Stimulated activated naive B cell treated with anti-CD40 and anti-IgM and Interleukin-4, amounts not matched to agents 10 μg/mL and 1 μg/mL and 100 μg/mL, for 72 hours (primary cell): Measurements from ENCODE around the gene ZFP90.

ENCODE experiments used
- ATAC-seq, 2 donors: fragments of 150-1000 bp; cut with Tn5 transposase; replicated peaks; 2 replicates each; pipeline ENCODE4 v1.10.0; 2021; ENCODE audit warnings: moderate library complexity in 1 of 2
- DNase-seq: peaks from one replicate; pipeline ENCODE4 v3.0.0; 2021
- H3K27ac Mint-ChIP-seq: one replicate; pipeline ENCODE4 v1.8.0; 2022; ENCODE audit warnings: mild to moderate bottlenecking, mixed read lengths
- H3K27me3 Mint-ChIP-seq, 2 donors: one replicate each; pipeline ENCODE4 v1.8.0; 2022; ENCODE audit warnings: mixed read lengths in 2 of 2
- H3K36me3 Mint-ChIP-seq, 2 donors: one replicate each; pipeline ENCODE4 v1.8.0; 2022; ENCODE audit warnings: mixed read lengths in 2 of 2, mild to moderate bottlenecking in 1 of 2
- H3K4me1 Mint-ChIP-seq, 2 donors: one replicate each; pipeline ENCODE4 v1.8.0; 2022; ENCODE audit warnings: mixed read lengths in 2 of 2, mild to moderate bottlenecking in 1 of 2
- H3K4me3 Mint-ChIP-seq, 2 donors: one replicate each; pipeline ENCODE4 v1.8.0; 2022; ENCODE audit warnings: mild to moderate bottlenecking in 2 of 2, mixed read lengths in 2 of 2, moderate library complexity in 1 of 2
- H3K9me3 Mint-ChIP-seq, 2 donors: one replicate each; pipeline ENCODE4 v1.8.0; 2022; ENCODE audit warnings: mixed read lengths in 2 of 2, mild to moderate bottlenecking in 1 of 2

ZFP90 gene

GRCh38 chr16:68506331-68507053 lies 32.6 kb upstream of the ZFP90 start:
- DNase-seq (no peak), ATAC-seq (no peak)
- Mint-ChIP-seq H3K27ac (no peak overlapping the region), H3K27me3 (peaks cover 22 to 30% of the 10 kb centered on the region in 2 donors), H3K4me1 (peaks cover 0 to 7% of the 10 kb centered on the region in 2 donors), H3K36me3 (no peaks in the 10 kb centered on the region), H3K4me3 (no peak overlapping the region), H3K9me3 (no peaks in the 10 kb centered on the region)

- DNase-seq = no peak
- Mint-ChIP-seq H3K4me3 (no peak overlapping the region), H3K27ac (no peak overlapping the region), H3K27me3 (peaks cover 22 to 30% of the 10 kb centered on the region in 2 donors), H3K4me1 (peaks cover 2 to 7% of the 10 kb centered on the region in 2 donors), H3K36me3 (no peaks in the 10 kb centered on the region), H3K9me3 (no peaks in the 10 kb centered on the region)
- ATAC-seq = no peak
These were observed 31.1 kb upstream of the ZFP90 start for GRCh38 chr16:68508013-68508412.

- H3K4me3 Mint-ChIP-seq = no peak overlapping the region
- ATAC-seq (no peak), DNase-seq (no peak)
- H3K4me1 Mint-ChIP-seq = peaks cover 2 to 7% of the 10 kb centered on the region in 2 donors
- H3K9me3 Mint-ChIP-seq = no peaks in the 10 kb centered on the region
- no peak overlapping the region for H3K27ac Mint-ChIP-seq
- peaks cover 22 to 30% of the 10 kb centered on the region in 2 donors for H3K27me3 Mint-ChIP-seq
- H3K36me3 Mint-ChIP-seq = no peaks in the 10 kb centered on the region
These were observed 30.4 kb upstream of the ZFP90 start for GRCh38 chr16:68508641-68509240.

GRCh38 chr16:68509381-68509780 lies 29.7 kb upstream of the ZFP90 start:
- Mint-ChIP-seq H3K36me3 (no peaks in the 10 kb centered on the region), H3K9me3 (no peaks in the 10 kb centered on the region), H3K27ac (no peak overlapping the region), H3K27me3 (peaks cover 22 to 30% of the 10 kb centered on the region in 2 donors), H3K4me1 (peaks cover 2 to 7% of the 10 kb centered on the region in 2 donors), H3K4me3 (no peak overlapping the region)
- DNase-seq (no peak), ATAC-seq (no peak)

- H3K27me3 Mint-ChIP-seq = peaks cover 22 to 29% of the 10 kb centered on the region in 2 donors
- H3K4me1 Mint-ChIP-seq = peaks cover 2 to 7% of the 10 kb centered on the region in 2 donors
- H3K4me3 Mint-ChIP-seq = no peak overlapping the region
- H3K27ac Mint-ChIP-seq = no peak overlapping the region
- H3K36me3 Mint-ChIP-seq = no peaks in the 10 kb centered on the region
- ATAC-seq (no peak), DNase-seq (no peak)
- no peaks in the 10 kb centered on the region for H3K9me3 Mint-ChIP-seq
These were observed 28.3 kb upstream of the ZFP90 start for GRCh38 chr16:68510775-68511174.

GRCh38 chr16:68512183-68512582 lies 26.9 kb upstream of the ZFP90 start:
- no peak overlapping the region for H3K27ac Mint-ChIP-seq

GRCh38 chr16:68512742-68513141 lies 26.3 kb upstream of the ZFP90 start:
- H3K27ac Mint-ChIP-seq = no peak overlapping the region
- no peak overlapping the region for H3K4me3 Mint-ChIP-seq
- no peaks in the 10 kb centered on the region for H3K9me3 Mint-ChIP-seq
- H3K27me3 Mint-ChIP-seq = peaks cover 16 to 18% of the 10 kb centered on the region in 2 donors
- no peak for DNase-seq
- ATAC-seq = no peak
- peaks cover 7 to 18% of the 10 kb centered on the region in 2 donors for H3K4me1 Mint-ChIP-seq
- no peaks in the 10 kb centered on the region for H3K36me3 Mint-ChIP-seq

More at GRCh38 chr16:68512183-68512582, 26.9 kb upstream of the ZFP90 start:
- DNase-seq (no peak), ATAC-seq (no peak)
- H3K4me3 Mint-ChIP-seq = no peak overlapping the region
- peaks cover 16 to 18% of the 10 kb centered on the region in 2 donors for H3K27me3 Mint-ChIP-seq
- peaks cover 2 to 12% of the 10 kb centered on the region in 2 donors for H3K4me1 Mint-ChIP-seq
- no peaks in the 10 kb centered on the region for H3K36me3 Mint-ChIP-seq
- no peaks in the 10 kb centered on the region for H3K9me3 Mint-ChIP-seq

- ATAC-seq = no peak
- no peaks in the 10 kb centered on the region for H3K9me3 Mint-ChIP-seq
These were observed 24.6 kb upstream of the ZFP90 start for GRCh38 chr16:68514511-68514910.

GRCh38 chr16:68517606-68518166 lies 21.4 kb upstream of the ZFP90 start:
- H3K27me3 Mint-ChIP-seq = no peaks in the 10 kb centered on the region
- DNase-seq = no peak
- H3K36me3 Mint-ChIP-seq = no peaks in the 10 kb centered on the region
- peaks cover 10 to 35% of the 10 kb centered on the region in 2 donors for H3K4me1 Mint-ChIP-seq
- no peaks in the 10 kb centered on the region for H3K9me3 Mint-ChIP-seq
- peak overlapping the region; percentile 20 for H3K27ac Mint-ChIP-seq
- peak overlapping the region; percentile 12 to 29 for H3K4me3 Mint-ChIP-seq
- ATAC-seq = peak; percentile 40 to 53

More at GRCh38 chr16:68514511-68514910, 24.6 kb upstream of the ZFP90 start:
- Mint-ChIP-seq H3K27me3 (peaks cover 5 to 8% of the 10 kb centered on the region in 2 donors), H3K4me1 (peaks cover 11 to 32% of the 10 kb centered on the region in 2 donors), H3K36me3 (no peaks in the 10 kb centered on the region), H3K4me3 (no peak overlapping the region), H3K27ac (no peak overlapping the region)
- DNase-seq = no peak

- peaks cover 10 to 35% of the 10 kb centered on the region in 2 donors for H3K4me1 Mint-ChIP-seq
- H3K27ac Mint-ChIP-seq = no peak overlapping the region
- no peak for DNase-seq
- peaks cover 0 to 2% of the 10 kb centered on the region in 2 donors for H3K9me3 Mint-ChIP-seq
- H3K36me3 Mint-ChIP-seq = no peaks in the 10 kb centered on the region
- H3K27me3 Mint-ChIP-seq = no peaks in the 10 kb centered on the region
- ATAC-seq = no peak
- H3K4me3 Mint-ChIP-seq = no peak overlapping the region
These were observed 19.8 kb upstream of the ZFP90 start for GRCh38 chr16:68519225-68519745.

- Mint-ChIP-seq H3K9me3 (peaks cover 0 to 2% of the 10 kb centered on the region in 2 donors), H3K27me3 (no peaks in the 10 kb centered on the region), H3K27ac (peak overlapping the region; percentile 79), H3K36me3 (no peaks in the 10 kb centered on the region), H3K4me1 (peaks cover 10 to 35% of the 10 kb centered on the region in 2 donors), H3K4me3 (peak overlapping the region; percentile 53 to 73)
- DNase-seq (peak; percentile 81), ATAC-seq (peak; percentile 94 to 96)
These were observed 18.4 kb upstream of the ZFP90 start for GRCh38 chr16:68520649-68521086.

GRCh38 chr16:68524069-68524820 lies 14.8 kb upstream of the ZFP90 start:
- H3K4me1 Mint-ChIP-seq = peaks cover 9 to 24% of the 10 kb centered on the region in 2 donors
- no peak for ATAC-seq
- H3K4me3 Mint-ChIP-seq = no peak overlapping the region
- H3K27me3 Mint-ChIP-seq = peaks cover 0 to 7% of the 10 kb centered on the region in 2 donors
- no peaks in the 10 kb centered on the region for H3K36me3 Mint-ChIP-seq
- H3K27ac Mint-ChIP-seq = no peak overlapping the region
- peaks cover 0 to 2% of the 10 kb centered on the region in 2 donors for H3K9me3 Mint-ChIP-seq
- DNase-seq = no peak

- no peak overlapping the region for H3K27ac Mint-ChIP-seq
- ATAC-seq (no peak), DNase-seq (no peak)
- H3K36me3 Mint-ChIP-seq = no peaks in the 10 kb centered on the region
- H3K9me3 Mint-ChIP-seq = peaks cover 0 to 2% of the 10 kb centered on the region in 2 donors
- no peak overlapping the region for H3K4me3 Mint-ChIP-seq
- peaks cover 0 to 7% of the 10 kb centered on the region in 2 donors for H3K27me3 Mint-ChIP-seq
- peaks cover 15 to 27% of the 10 kb centered on the region in 2 donors for H3K4me1 Mint-ChIP-seq
These were observed 12.8 kb upstream of the ZFP90 start for GRCh38 chr16:68526143-68526781.
